Measurements from ENCODE around the gene LIPM.

GRCh38 chr10:88804083-88804812 lies 1.7 kb downstream of the LIPM start:
- no peak for TF ChIP-seq GATA2 (IDR thresholded peaks at IDR 0.05; ENCODE audit: low read depth, low read length)
- TF ChIP-seq GATA3 (IDR thresholded peaks at IDR 0.05; ENCODE audit: low read depth, low read length), result no peak
